ENCODE results near the gene TNKS2.

Gene TNKS2

GRCh38 chr10:91896212-91896756 is 98.1 kb downstream of the TNKS2 start:
- TF ChIP-seq GATA1 (IDR thresholded peaks at IDR 0.05; ENCODE audit: low read depth, low read length) (no peak), POLR2A (IDR thresholded peaks at IDR 0.05; ENCODE audit: low read length) (no peak)

DNA sequence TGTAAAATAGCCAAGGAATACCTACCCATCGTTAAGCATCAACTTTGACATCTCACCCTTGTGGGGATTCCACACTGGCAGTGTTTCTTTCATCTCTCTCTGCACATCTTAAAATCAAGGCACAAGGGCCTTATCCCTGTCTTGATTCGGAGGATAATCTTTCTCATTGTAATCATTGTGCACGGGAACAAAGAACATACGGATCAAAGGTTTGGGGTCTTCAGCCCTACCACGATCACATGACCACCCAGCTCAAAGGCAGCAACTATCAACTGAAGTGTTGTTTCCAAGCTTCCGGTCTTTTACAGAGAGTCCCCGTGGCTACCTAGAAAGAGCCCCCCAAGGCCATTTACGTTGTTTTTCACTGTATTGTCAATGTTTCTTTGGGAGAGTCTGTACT is 99.2 kb downstream of the TNKS2 start:
- DNase-seq = no peak
- TF ChIP-seq POLR2A (IDR thresholded peaks at IDR 0.05; ENCODE audit: low read length) (no peak), GATA1 (IDR thresholded peaks at IDR 0.05; ENCODE audit: low read depth, low read length) (no peak)

More at GRCh38 chr10:91896212-91896756, 98.1 kb downstream of the TNKS2 start:
- DNase-seq = no peak

- peak in 1 of 2 experiments; percentile 70 for DNase-seq
Observed at GRCh38 chr10:91901784-91902677, 103.8 kb downstream of the TNKS2 start.

DNA sequence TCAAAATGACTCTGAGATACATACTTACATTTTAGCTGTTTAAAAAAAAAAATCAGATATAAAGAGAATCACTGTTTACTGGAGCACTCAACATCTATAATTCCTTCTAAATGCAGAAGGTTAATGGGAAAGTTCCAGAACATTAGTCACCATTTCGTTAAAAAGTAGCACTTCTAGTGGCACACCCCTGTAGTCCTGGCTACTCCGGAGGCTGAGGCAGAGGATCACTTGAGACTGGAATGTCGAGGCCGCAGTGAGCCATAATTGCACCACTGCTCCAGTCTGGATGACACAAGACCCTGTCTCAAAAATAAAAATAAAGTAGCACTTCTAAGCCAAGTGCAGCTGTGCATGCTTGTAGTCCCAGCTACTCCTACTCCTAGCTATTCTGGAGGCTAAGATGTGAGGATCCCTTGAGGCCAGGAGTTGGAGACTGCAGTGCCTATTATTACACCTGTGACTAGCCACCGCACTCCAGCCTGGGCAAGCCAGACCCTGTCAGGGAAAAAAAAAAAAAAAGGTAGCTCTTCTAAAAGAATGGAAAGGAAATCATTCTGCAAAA is 108.9 kb downstream of the TNKS2 start:
- no peak for TF ChIP-seq POLR2A (IDR thresholded peaks at IDR 0.05; ENCODE audit: low read length)
- TF ChIP-seq GATA1 (IDR thresholded peaks at IDR 0.05; ENCODE audit: low read depth, low read length) = no peak
- no peak for DNase-seq

More at GRCh38 chr10:91901784-91902677, 103.8 kb downstream of the TNKS2 start:
- TF ChIP-seq POLR2A (IDR thresholded peaks at IDR 0.05; ENCODE audit: low read length) (no peak), GATA1 (IDR thresholded peaks at IDR 0.05; ENCODE audit: low read depth, low read length) (no peak)

GRCh38 chr10:91907914-91908336 is 109.7 kb downstream of the TNKS2 start:
- DNase-seq = peak; percentile 45 to 47
- no peak for TF ChIP-seq GATA1 (IDR thresholded peaks at IDR 0.05; ENCODE audit: low read depth, low read length)
- no peak for TF ChIP-seq POLR2A (IDR thresholded peaks at IDR 0.05; ENCODE audit: low read length)

GRCh38 chr10:91908337-91909116 is 110.3 kb downstream of the TNKS2 start:
- DNase-seq = peak; percentile 85
- TF ChIP-seq POLR2A (IDR thresholded peaks at IDR 0.05; ENCODE audit: low read length) (peak; percentile 49), GATA1 (IDR thresholded peaks at IDR 0.05; ENCODE audit: low read depth, low read length) (no peak)

DNA sequence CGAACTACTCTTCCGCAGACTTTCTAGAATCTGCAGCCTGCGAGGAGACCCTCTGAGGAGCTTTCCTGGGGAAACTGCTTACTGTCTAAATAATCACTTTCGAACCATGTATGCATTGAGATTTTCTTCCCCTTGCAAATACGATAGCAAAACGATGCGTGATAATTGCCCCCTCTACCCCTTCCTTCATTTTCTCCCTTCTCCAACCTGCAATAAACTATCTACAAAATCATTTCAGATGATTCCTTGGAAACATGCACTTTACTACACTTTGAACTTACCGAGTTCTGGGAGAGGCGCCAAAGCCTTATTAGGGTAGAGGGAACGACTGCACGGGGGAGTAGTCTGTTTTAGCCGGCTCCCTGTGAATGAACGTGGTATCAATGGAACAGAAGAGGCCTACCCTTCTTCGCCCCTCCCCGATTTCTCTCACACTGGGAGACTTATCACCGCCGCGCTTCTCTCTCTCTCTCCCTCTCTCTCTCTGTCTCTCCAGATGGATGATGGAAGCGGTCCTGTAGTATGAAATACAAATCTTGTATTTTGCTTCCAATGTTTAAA is 111.0 kb downstream of the TNKS2 start, which contains the start of gene FGFBP3:
Gene FGFBP3 (minus strand): TSS at position 370 of the 561 bp plus-strand sequence. CDS start 517 bp downstream, outside the sequence.
- DNase-seq = peak; percentile 75 to 84
- no peak for TF ChIP-seq GATA1 (IDR thresholded peaks at IDR 0.05; ENCODE audit: low read depth, low read length)
- TF ChIP-seq POLR2A (IDR thresholded peaks at IDR 0.05; ENCODE audit: low read length) = peak; percentile 39

DNA sequence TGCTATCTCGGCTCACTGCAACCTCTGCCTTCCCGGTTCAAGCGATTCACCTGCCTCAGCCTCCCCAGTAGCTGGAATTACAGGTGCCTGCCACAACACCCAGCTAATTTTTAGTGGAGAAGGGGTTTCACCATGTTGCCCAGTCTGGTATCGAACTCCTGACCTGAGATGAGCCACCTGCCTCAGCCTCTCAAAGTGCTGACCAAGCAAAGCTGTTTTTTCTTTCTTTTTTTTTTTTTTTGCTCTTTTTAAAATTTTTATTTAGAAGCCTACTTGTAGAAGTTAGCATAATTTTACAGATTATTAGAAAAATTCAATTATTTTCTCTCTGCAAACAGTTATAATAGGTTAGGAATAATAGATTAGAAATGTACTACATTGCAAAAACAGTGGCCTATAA is 112.2 kb downstream of the TNKS2 start:
- DNase-seq = no peak
- no peak for TF ChIP-seq GATA1 (IDR thresholded peaks at IDR 0.05; ENCODE audit: low read depth, low read length)
- no peak for TF ChIP-seq POLR2A (IDR thresholded peaks at IDR 0.05; ENCODE audit: low read length)

All from erythroblast (primary cell).